Measurements from ENCODE around the gene SLC6A8.
"Not testable (repeated sequence)": the region's sequence is repeated elsewhere in the genome, so short reads cannot be mapped to it uniquely, and the experiment has no call there.

Gene SLC6A8

DNA sequence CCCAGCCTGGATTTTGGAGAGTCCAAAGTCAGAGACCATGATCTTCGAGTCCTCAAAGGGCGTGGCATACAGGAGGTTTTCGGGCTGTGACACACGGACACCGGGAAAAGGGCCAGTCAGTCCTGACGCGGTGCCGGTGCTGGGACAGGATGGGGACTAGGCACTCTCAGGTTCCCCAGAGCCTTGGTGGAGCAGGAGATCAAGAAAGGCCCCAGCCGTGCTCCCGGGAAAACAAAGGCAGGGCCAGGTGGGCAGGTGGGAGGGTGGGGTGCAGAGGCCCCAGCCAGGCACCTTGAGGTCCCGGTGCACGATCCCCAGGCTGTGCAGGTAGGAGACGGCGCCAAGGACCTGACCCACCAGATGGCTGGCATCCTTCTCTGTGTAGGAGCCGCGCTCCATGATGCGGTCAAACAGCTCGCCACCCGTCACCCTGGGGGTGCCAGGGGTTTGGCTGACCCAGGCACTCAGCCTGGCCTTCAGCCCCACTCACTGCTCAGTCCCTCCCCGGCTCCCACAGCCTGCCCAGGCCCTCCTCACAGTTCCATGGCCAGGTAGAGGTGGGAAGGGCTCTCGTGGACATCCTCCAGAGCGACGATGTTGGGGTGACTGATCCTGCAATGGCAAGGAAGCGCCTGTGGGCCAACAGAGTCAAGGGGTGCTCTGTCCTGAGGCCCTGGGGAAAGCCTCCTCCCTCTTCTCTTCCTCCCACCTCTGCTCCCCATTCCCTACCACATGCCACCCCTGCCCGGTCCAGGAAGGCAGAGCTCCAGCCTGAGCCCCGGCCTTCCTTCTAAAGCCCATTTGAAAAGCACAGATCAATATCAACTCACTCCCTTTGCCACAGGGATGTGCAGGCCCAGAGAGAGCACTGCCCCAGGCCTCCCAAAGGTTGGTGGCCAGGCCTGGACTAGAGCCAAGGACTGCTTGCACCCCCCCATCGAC, 15.9 kb upstream of the SLC6A8 start:
- in situ Hi-C loops (cut with MboI; ENCODE audit: low sequenced_read_pairs), result loop anchor here (25.0 kb wide), 1 partner anchor 710 kb away; no protein-coding TSS in a partner anchor

DNA sequence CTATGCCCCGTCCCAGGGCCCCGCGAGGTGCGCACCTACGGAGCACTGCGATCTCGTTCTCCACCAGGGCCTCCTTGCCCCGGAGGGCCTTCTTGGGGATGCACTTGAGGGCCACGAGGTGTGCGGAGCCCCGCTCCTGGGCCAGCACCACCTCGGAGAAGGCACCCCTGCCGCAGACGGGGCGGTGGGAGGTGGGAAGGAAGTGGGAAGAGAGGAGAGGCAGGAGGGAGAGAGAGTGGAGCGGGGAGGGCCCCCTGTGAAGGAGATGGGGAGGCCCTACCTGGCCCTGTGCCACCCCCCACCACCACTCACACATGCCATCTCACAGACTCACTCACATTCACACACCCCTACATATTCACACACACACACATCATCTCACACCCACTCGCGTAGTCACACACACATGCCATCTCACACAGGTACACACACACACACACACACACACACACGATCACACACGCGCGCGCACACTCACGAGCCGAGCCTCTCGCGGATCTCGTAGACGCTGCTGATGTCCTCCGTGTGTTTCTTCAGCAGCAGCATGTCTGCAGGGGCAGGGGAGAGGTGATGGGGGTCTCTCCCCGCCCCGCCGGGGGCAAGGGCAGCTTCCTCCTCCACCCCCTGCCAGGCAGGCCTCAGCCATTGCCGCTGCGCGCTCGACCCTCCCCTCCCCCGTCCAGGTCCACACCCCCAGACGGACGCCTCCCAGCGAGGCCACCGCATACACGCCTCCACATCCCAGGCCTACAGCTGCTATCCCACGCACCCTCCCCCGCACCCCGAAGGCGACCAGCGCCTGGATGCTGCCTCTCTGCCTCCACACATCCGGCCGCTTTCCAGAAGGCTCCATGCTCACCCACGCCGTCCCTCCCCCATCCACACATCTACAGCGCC, 14.9 kb upstream of the SLC6A8 start:
- in situ Hi-C loops (cut with MboI; ENCODE audit: low sequenced_read_pairs), result loop anchor here (25.0 kb wide), 1 partner anchor 710 kb away; no protein-coding TSS in a partner anchor

DNA sequence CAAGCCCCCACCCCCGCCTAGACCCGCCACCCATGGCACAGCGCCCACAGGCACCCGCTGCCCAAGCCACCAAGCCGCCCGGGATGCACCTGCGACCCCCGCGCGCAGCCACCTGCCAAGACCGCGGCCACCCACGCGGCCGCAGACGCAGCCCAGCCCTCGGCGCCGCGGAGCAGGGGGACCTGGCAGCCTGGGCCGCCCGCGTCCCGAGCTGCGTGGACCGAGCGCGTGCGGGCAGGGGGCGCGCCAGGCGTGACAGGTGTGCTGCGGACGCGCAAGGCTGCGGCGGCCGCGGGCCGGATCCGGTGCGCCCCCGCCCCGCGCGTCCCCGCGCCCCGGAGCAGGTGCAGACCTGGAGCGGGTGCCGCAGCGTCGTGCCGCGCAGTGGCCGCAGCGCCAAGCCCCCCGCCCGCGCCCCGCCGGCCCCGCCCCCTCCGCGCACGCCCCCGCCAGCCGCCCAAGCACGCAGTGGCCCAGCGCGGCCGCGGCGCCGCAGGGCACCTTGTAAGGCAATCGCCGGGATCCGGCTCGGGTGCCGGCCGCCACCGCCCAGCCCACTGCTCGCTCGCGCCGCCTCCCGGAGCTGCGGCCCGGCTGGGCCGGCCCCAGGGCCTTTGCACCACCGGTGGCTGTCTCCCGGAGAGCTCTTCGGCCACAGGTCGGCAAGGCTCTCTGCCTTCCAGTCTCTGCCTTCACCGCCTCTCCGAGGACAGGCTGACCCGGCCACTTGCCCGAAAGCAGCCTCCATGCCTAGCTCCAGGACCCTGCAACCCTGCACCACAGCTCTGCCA, 14.1 kb upstream of the SLC6A8 start, which contains the start of gene PNCK:
PNCK (minus strand) TSS at position 386 of the 791 bp plus-strand sequence. CDS start 737 bp downstream, outside the sequence.
- in situ Hi-C loops (cut with MboI; ENCODE audit: low sequenced_read_pairs), result loop anchor here (25.0 kb wide), 1 partner anchor 711 kb away; no protein-coding TSS in a partner anchor

DNA sequence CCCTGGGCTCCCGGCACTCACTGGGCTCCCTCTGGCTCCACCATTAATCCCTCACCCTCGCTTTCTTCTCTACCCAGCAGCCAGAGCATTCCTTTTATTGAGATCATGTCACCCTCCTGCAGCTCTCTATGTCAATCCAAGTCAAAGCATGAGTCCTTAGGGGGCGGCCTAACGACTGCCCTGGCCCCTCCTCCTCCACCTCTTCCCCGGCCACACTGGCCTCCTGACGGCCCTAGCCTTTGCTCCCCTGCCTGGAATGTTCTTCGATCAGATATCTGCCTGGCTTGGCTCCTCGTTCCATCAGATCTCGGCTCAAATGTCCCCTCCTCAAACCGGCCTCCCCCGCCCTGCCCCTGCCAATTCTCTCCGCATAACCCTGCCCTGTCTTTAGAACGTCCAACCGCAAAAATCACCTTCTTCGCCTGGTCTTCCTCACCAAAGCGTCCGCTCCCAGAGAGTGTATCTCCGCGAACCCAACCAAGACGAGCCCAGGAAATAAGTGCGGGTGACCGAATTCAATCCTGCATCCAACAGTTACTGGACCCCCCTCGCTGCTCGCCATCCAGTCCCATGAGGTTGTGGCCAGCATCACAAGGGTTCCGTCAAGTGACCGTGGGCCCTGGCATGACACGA, 13.4 kb upstream of the SLC6A8 start:
- in situ Hi-C loops (cut with MboI; ENCODE audit: low sequenced_read_pairs), result loop anchor here (25.0 kb wide), 1 partner anchor 712 kb away; no protein-coding TSS in a partner anchor

DNA sequence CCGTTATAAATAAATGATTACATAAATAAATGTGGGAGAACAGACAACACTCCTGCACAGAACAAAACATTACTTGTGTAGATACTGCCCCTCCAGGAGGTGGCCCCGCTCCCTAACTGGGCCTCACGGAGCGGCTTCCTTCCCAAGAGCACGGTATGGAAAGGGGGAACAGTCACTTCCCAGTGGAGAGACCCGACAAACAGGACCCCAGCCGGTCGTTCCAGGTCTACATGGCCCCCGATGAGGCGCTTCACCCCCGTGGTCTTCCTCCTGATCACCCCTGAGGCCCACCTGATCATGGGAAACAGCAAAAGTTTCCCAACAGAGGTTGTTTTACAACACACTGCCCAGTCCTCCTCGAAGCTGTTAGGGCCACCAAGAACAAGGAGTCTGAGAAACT, 6.6 kb upstream of the SLC6A8 start:
- in situ Hi-C loops (cut with MboI; ENCODE audit: low sequenced_read_pairs), result no loop called here

DNA sequence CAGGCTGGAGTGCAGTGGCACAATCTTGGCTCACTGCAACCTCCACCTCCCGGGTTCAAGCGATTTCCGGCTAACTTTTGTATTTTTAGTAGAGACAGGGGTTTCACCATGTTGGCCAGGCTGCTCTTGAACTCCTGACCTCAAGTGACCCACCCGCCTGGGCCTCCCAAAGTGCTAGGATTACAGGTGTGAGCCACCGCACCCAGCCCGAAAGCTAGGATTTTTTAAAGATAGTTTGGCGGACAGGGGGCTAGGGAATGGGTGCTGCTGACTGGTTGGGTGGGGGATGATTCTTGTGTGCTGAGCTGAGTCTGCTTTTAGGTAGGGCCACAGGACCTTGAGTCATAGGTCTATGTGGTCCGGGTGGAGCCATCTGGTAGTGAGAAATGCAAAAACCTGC, 4.2 kb upstream of the SLC6A8 start:
- in situ Hi-C loops (cut with MboI; ENCODE audit: low sequenced_read_pairs), result not testable (repeated sequence)

DNA sequence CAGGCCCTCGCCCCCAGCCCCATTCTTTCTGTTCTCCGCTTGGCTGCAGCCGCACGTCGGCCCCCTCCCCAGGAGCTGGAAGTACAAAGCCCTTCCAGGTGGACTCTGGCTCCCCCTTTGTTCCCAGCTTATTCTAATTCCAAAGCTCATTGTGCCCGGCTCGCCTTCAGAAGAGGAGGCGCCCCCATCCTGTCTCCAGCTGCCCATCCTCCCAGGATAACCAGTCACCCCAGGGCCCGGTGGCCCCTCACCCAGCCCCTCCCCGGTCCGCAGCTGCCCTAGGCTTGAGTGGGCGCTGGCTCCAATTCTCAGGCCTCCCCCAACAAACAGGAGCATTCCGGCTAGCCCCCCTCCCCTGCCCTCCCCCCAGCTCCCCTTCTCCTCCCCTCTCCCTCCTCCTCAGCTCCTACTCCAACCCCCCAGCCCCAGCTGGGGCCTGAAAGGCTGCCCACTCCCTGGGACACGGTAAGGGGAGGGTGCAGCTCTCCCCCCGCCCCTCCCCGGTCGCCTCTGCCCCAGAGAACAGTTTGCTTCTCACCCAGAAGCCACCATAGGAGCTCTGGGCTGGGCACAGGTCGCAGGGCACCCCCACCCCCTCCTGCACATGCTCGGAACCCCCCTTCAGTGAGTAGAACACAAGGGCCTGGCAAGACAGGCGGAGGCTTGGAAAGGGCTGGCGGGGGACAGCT, 3.1 kb upstream of the SLC6A8 start:
- in situ Hi-C loops (cut with MboI; ENCODE audit: low sequenced_read_pairs), result no loop called here

DNA sequence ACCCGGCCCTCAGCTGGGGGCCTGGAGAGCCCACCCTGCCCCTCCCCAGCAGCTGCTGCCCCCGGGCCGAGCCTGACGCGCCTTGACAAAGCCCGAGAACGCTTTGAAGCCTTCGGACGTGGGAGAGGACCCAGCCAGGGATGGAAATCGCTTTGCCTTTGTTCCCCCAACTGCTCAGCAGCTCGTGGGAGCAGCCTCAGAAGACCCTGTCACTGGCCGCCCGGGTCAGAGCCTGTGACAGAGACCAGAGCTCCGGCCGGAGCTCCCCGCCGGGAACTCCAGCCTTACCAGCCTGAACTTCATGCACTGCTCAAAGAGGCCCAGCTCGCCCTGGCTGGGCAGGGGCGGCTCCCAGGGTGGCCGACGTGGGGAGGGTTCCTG, 2.6 kb upstream of the SLC6A8 start:
- in situ Hi-C loops (cut with MboI; ENCODE audit: low sequenced_read_pairs), result no loop called here

DNA sequence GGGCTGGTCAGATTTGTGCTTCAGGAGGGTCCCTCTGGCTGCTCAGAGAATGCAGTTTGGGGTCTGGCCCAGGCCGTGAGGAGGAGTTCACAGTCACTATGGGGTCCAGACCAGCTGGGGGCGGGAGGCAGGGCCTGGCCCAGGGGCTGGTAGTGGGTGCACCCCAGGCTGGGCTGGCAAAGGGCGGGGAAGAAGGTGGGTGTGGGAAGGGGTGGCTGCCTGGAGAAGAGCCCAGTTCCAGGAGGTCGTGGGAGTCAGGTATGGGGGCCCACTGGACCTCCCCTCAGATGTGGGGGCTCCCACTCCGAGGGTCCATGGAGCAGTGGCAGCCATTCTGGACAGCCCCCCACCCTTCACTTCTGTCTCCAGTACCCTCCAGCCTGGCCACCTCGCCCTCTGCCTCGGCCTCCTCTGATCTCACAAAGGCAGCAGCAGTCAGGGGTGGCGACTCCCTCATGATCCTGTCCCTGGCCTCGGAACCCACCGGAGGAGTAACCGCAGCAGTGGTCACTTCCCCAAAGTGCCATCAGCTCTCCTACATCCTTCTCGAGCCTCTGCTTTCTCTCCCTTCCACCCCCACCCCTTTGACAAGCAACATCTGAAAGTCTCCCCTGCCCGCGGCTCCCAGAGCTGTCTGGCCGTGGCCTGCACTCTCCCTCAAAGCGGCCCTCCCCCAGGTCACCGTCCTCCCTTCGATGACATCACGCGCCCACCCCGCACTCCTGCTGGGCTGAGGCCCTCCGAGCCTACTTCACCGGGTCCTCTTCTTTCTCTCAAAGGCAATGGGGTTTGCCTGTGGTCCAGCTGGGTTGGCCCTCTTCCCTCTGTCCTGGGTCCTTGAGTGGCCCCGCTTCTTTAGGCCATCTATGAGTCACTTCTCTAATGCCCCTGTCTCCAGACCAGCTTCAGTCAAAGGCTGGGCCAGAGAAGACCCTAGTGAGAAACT, 1.7 kb upstream of the SLC6A8 start:
- in situ Hi-C loops (cut with MboI; ENCODE audit: low sequenced_read_pairs), result no loop called here

DNA sequence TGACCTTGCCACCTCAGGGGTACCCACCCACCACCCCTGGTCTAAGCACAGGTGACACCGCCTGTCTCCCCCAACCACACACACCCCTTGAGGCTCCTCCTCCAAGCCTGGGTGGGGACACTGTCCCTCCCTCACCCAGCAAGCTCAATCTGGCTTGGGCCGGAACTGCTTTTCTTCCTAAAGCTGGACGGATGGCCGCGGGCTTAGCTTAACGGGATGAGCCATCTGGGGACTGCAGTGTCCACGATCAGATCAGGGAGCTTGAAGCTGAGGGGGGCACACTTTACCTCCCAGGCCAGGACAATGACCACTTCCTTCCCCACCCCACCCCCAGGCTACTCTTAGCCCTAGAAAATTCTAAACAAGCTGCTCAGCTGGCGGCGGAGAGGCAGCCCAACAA, 1.0 kb upstream of the SLC6A8 start:
- in situ Hi-C loops (cut with MboI; ENCODE audit: low sequenced_read_pairs), result no loop called here

DNA sequence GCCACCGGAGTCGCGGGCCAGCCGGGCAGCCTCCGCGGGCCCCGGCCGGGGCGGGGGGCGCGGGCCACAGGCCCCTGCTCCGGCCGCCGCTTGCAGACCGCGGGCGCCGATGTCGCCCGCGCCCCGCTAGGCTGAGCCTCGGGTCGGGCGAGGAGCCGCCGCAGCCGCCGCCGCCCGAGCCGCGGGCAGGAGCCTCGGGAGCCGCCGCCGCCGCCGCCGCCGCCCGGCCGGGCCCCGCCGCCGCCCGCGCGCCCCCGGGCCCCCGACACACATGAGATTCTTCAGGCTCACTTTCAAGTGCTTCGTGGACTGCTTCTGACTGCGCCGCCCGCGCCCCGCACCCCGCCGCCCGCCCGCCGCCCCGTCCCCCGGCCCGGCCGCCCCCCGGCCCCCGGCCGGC, 345 bp downstream of the SLC6A8 start:
- in situ Hi-C loops (cut with MboI; ENCODE audit: low sequenced_read_pairs), result no loop called here

DNA sequence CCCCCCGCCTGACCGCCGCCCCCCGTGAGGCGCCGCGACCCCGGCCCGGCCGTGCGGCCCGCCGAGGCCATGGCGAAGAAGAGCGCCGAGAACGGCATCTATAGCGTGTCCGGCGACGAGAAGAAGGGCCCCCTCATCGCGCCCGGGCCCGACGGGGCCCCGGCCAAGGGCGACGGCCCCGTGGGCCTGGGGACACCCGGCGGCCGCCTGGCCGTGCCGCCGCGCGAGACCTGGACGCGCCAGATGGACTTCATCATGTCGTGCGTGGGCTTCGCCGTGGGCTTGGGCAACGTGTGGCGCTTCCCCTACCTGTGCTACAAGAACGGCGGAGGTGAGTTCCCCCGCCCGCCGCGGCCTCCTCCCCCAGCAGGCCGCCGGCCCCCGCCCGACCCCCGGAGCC, 780 bp downstream of the SLC6A8 start:
- in situ Hi-C loops (cut with MboI; ENCODE audit: low sequenced_read_pairs), result no loop called here

DNA sequence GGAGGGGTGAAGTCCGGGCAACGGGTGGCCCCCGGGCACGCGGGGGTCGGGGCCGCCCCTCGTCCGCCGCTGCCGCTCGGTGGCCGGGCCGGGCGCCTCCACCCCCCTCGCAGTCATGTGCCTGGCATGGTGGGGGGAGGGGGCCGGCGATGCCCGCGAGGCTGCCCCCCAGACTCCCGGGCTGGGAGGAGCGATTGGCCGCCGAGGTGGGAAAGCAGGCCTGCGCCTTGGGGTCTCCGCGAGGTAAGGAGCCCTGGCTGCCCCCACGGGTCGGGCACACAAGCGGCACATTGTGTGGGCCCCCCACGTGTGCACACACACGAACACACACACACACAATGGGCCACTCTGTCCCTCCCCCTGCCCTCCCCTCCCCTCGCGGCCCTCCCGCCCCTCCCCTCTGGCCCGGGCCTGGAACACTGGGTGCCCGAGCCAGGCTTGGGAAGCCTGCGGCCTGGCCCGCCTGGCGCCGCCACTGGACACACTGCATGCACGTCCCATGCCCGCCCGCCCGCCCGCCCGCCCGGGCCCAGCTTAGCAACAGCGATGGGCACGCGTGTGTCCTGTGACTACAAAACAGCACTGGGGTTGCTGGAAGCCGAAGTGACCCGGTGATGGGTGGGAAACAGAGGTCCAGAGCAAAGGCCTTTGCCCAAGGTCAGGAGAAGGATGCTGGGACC, 1.3 kb downstream of the SLC6A8 start:
- in situ Hi-C loops (cut with MboI; ENCODE audit: low sequenced_read_pairs), result no loop called here

DNA sequence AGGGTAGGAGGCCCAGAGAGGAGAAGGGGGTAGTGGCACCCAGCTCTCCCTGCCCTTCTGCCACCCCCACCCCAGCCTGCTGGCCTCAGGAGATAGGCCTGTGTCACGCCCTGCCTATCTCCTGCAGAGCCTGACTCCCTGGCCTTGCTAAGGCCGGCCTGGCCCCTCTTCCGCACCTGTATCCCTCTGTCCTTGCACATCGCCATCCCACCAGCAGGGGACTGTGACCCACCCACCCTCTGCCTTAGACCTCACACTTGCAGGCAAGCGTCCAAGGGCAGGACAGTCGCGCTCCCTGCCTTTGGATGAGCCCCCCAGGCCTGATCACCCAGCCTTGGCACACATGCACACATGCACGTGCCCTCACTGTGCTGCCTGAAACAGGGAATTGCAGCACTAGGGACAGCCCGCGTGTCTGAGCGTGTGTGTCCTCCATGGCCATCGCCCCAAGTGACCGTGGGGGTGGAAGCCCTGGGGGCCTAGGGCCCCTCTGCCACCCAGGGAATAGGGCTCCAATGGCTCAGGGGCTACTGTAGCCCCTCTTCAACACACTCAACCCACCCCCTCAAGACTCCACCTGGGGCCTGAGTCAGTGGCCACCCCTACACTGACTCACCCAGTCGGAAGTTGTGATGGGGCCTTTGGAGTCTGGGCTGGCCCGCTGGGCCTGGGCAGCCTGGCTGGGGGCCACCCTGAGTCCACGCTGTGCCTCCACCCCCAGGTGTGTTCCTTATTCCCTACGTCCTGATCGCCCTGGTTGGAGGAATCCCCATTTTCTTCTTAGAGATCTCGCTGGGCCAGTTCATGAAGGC, 2.1 kb downstream of the SLC6A8 start:
- in situ Hi-C loops (cut with MboI; ENCODE audit: low sequenced_read_pairs), result no loop called here

DNA sequence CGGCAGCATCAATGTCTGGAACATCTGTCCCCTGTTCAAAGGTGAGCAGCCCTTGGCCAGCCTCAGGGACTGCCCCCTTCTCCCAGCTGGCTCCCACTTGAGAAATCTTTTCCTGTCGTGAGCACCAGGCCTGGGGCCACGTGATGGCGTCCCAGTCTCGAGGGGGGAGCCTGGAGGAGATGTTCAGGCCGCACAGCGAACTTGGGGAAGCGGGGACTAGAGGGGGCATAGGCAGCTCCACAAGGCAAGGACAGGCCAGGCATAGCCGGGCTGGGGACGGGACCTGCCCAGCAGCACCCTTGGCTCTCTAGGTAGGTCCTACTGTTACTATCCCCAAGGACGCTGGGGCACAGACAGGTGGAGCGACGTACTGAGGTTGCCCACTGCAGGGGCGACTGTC, 2.7 kb downstream of the SLC6A8 start:
- in situ Hi-C loops (cut with MboI; ENCODE audit: low sequenced_read_pairs), result no loop called here

DNA sequence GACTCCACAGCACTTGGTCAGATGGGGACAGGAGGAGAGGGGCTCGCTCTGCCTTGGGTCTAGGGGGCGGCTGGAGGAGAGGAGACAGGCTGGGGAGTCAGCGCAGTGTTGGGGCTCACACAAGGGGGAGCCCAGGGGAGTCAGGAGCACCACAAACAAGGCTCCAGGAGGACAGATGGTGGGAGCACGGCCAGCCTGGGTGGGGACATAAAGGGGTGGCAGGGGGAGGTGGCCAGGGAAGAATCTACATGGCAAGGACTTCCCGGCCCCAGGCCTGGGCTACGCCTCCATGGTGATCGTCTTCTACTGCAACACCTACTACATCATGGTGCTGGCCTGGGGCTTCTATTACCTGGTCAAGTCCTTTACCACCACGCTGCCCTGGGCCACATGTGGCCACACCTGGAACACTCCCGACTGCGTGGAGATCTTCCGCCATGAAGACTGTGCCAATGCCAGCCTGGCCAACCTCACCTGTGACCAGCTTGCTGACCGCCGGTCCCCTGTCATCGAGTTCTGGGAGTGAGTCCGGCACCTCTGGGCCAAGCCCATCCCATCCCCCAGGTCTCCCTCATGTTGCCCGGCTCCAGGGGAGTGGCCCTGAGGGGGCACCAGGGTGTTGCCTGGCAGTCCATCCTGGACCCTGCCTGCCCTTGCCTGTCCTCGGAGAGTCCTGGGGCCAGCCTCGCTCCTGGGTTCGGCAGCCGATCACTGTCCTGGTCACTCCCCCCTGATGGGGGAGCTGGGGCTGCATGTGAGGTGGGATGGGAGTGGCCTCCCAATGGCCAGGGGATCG, 3.5 kb downstream of the SLC6A8 start:
- in situ Hi-C loops (cut with MboI; ENCODE audit: low sequenced_read_pairs), result not testable (repeated sequence)
